Ishikawa (cell line): ENCODE data around the gene TOMM40L.

Source experiments
- CEBPB ChIP-seq: IDR thresholded peaks from 2 replicates; pipeline ENCODE4 v1.6.1; 2012
- CREB1 ChIP-seq: IDR thresholded peaks from 2 replicates; pipeline ENCODE4 v1.6.1; 2012; ENCODE audit warnings: low read depth
- EGR1 ChIP-seq: IDR thresholded peaks from 2 replicates; pipeline ENCODE4 v1.6.1; 2012
- EP300 ChIP-seq: IDR thresholded peaks from 2 replicates; pipeline ENCODE4 v1.6.1; 2012; ENCODE audit warnings: borderline replicate concordance
- FOXM1 ChIP-seq: IDR thresholded peaks from 2 replicates; pipeline ENCODE4 v1.6.1; 2012; ENCODE audit warnings: low read depth, borderline replicate concordance
- NFIC ChIP-seq: IDR thresholded peaks from 2 replicates; pipeline ENCODE4 v1.6.1; 2012
- RAD21 ChIP-seq: IDR thresholded peaks from 2 replicates; pipeline ENCODE4 v1.6.1; 2012; ENCODE audit warnings: low read depth
- TAF1 ChIP-seq: IDR thresholded peaks from 2 replicates; pipeline ENCODE4 v1.6.1; 2012; ENCODE audit warnings: low read depth, mild to moderate bottlenecking
- TCF12 ChIP-seq: IDR thresholded peaks from 2 replicates; pipeline ENCODE4 v1.6.1; 2012; ENCODE audit warnings: low read depth
- TEAD4 ChIP-seq: IDR thresholded peaks from 2 replicates; pipeline ENCODE4 v1.6.1; 2012
- YY1 ChIP-seq: IDR thresholded peaks from 2 replicates; pipeline ENCODE4 v1.6.1; 2012; ENCODE audit warnings: low read depth
- ZBTB7A ChIP-seq: IDR thresholded peaks from 2 replicates; pipeline ENCODE4 v1.6.1; 2012; ENCODE audit warnings: low read depth
- TF ChIP-seq, protein P1 (sequence below): IDR thresholded peaks from 2 replicates; pipeline ENCODE4 v1.6.1; 2012
- TF ChIP-seq, protein P2 (sequence below): IDR thresholded peaks from 2 replicates; pipeline ENCODE4 v1.6.1; 2012; ENCODE audit warnings: low read depth, mild to moderate bottlenecking
- TF ChIP-seq, protein P3 (sequence below): IDR thresholded peaks from 2 replicates; pipeline ENCODE4 v1.6.1; 2012

The TOMM40L gene

DNA sequence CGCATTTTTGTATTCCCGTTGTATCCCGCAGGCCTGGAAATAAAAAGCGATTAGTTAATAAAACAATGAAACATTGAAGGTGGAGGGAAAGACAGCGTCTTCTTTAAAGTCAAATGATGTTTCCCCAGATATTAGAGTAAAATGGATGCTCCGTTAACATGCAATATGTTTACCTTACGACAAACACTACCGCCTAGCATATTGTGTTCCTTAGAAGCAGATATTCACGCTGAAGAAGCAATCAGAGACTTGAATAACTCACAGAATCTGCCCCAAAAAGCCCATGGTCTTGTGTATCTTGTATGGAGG is 48.0 kb upstream of the TOMM40L start:
- TF ChIP-seq RAD21, result no peak
- TF ChIP-seq, protein P1, sequence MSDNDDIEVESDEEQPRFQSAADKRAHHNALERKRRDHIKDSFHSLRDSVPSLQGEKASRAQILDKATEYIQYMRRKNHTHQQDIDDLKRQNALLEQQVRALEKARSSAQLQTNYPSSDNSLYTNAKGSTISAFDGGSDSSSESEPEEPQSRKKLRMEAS, result no peak

DNA sequence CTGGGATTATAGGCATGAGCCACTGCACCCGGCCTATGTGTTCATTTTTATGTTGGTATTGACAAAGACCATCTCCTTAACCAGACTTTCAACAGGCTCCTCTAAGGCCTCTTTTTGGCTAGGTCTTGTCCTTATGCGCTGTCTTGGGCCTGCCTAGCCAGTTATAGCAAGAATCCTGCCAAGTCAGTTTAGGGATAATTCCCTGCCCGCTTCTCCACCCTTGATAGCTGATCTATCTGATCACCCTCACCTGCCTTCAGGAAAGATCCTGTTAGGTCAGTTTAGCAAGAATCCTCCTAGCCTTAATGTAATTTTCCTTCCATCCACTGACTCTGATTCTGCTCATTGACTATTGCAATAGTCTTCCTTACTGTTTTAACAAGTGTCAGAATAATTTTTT is 46.2 kb upstream of the TOMM40L start:
- TF ChIP-seq FOXM1 (no peak), TCF12 (no peak)

DNA sequence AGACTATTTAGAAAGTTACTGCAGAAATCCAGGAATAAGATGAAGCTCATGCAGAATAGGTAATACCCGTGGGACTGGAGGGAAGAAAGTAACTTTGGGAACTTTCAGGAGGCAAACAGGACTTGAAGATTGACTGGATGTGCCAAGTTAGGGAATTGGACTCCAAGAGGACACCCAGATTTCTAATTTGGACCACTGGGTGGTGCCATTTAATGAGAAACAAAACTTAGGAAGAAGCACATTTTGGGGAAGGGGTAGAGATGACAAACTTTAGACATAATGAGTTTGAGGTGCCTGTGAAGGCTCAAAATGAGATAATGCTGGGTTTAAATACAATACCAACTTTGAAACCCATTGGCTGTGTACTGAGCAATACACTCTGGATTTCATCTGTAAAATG is 45.2 kb upstream of the TOMM40L start:
- TF ChIP-seq, protein P1, result no peak
- TF ChIP-seq, protein P2, sequence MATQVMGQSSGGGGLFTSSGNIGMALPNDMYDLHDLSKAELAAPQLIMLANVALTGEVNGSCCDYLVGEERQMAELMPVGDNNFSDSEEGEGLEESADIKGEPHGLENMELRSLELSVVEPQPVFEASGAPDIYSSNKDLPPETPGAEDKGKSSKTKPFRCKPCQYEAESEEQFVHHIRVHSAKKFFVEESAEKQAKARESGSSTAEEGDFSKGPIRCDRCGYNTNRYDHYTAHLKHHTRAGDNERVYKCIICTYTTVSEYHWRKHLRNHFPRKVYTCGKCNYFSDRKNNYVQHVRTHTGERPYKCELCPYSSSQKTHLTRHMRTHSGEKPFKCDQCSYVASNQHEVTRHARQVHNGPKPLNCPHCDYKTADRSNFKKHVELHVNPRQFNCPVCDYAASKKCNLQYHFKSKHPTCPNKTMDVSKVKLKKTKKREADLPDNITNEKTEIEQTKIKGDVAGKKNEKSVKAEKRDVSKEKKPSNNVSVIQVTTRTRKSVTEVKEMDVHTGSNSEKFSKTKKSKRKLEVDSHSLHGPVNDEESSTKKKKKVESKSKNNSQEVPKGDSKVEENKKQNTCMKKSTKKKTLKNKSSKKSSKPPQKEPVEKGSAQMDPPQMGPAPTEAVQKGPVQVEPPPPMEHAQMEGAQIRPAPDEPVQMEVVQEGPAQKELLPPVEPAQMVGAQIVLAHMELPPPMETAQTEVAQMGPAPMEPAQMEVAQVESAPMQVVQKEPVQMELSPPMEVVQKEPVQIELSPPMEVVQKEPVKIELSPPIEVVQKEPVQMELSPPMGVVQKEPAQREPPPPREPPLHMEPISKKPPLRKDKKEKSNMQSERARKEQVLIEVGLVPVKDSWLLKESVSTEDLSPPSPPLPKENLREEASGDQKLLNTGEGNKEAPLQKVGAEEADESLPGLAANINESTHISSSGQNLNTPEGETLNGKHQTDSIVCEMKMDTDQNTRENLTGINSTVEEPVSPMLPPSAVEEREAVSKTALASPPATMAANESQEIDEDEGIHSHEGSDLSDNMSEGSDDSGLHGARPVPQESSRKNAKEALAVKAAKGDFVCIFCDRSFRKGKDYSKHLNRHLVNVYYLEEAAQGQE, result no peak
- no peak for TF ChIP-seq TAF1
- 0 out of 2 replicates have a peak, but pooled peaks have one; percentile 15 for TF ChIP-seq RAD21

DNA sequence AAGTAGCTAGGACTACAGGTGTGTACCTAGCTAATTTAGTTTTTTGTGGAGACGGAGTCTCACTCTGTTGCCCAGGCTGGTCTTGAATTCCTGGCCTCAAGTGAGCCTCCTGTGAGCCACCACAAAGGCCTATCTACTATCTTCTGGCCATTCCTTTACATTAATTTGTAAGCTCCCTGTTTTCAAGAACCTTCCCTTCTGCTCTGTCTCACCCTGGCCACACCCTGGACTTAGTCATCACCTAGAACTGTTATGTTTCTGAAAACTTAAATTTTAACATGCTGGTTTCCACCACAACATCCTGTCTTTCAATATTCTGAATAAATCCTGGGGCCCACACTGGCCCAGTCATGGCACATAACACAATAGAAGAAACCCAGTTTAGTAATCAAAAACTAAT is 43.6 kb upstream of the TOMM40L start:
- TF ChIP-seq EP300 (no peak), EGR1 (no peak), FOXM1 (no peak), TCF12 (no peak), TAF1 (no peak), ZBTB7A (no peak), NFIC (no peak), CEBPB (no peak), CREB1 (no peak), TEAD4 (no peak), YY1 (no peak), RAD21 (no peak)
- TF ChIP-seq, protein P2, result no peak
- TF ChIP-seq, protein P3, sequence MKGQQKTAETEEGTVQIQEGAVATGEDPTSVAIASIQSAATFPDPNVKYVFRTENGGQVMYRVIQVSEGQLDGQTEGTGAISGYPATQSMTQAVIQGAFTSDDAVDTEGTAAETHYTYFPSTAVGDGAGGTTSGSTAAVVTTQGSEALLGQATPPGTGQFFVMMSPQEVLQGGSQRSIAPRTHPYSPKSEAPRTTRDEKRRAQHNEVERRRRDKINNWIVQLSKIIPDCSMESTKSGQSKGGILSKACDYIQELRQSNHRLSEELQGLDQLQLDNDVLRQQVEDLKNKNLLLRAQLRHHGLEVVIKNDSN, result no peak
- TF ChIP-seq, protein P1, result no peak

DNA sequence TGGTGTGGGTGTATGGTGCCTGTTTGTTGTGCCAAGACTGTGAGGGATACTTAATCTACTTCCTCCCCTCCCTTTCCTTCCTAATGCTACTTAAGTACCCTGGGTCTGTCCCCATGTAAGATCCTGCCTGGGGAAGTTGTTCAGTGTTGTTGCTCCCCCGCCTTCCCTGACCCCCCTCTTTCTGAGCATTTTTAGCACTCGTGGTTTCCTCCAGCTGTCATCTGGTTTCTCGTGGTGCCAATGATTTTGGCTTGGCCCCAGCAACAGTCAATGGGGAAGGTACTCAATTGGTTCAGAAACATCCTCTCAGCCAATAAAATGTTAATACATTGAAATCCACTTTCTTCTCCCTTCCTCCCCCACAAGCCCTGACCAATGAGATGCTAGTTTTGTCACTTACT is 40.6 kb upstream of the TOMM40L start:
- TF ChIP-seq EGR1, result no peak
- TF ChIP-seq, protein P3, result no peak
- no peak for TF ChIP-seq TAF1
- no peak for TF ChIP-seq EP300
- no peak for TF ChIP-seq YY1
- no peak for TF ChIP-seq TCF12
- TF ChIP-seq CREB1, result no peak
- TF ChIP-seq CEBPB, result no peak
- TF ChIP-seq ZBTB7A, result no peak
- TF ChIP-seq, protein P2, result no peak
- TF ChIP-seq, protein P1, result no peak
- no peak for TF ChIP-seq FOXM1
- TF ChIP-seq NFIC, result no peak
- TF ChIP-seq RAD21, result no peak
- TF ChIP-seq TEAD4, result no peak
